ENCODE data around the gene DCUN1D1.
A peak's percentile ranks its signal among the peaks of the same experiment; 100 is the strongest.

DCUN1D1 gene

GRCh38 chr3:182936239-182936917 is 44.0 kb downstream of the DCUN1D1 start:
- Mint-ChIP-seq H3K27ac (no peak overlapping the region), H3K4me3 (no peak overlapping the region), H3K27me3 (no peaks in the 10 kb centered on the region), H3K36me3 (peaks cover 16% of the 10 kb centered on the region), H3K4me1 (peaks cover 10% of the 10 kb centered on the region), H3K9me3 (peaks cover 10% of the 10 kb centered on the region)
- CTCF ChIA-PET: interaction anchor here (1.2 to 1.6 kb wide), 2 partner anchors 12 to 27 kb away, joined by 4 to 6 read pairs; no protein-coding TSS in a partner anchor
- no peak for DNase-seq

- Mint-ChIP-seq H3K4me3 (no peak overlapping the region), H3K9me3 (peaks cover 10% of the 10 kb centered on the region), H3K27ac (no peak overlapping the region), H3K36me3 (peaks cover 19% of the 10 kb centered on the region), H3K4me1 (peaks cover 10% of the 10 kb centered on the region), H3K27me3 (no peaks in the 10 kb centered on the region)
- DNase-seq: no peak
- CTCF ChIA-PET: interaction anchor here (1.2 to 1.6 kb wide), 2 partner anchors 12 to 26 kb away, joined by 4 to 6 read pairs; no protein-coding TSS in a partner anchor
These were observed 44.5 kb downstream of the DCUN1D1 start for GRCh38 chr3:182935803-182936202.

- no peak for DNase-seq
- peaks cover 44% of the 10 kb centered on the region for H3K36me3 Mint-ChIP-seq
- H3K4me3 Mint-ChIP-seq: no peak overlapping the region
- H3K27ac Mint-ChIP-seq: no peak overlapping the region
- H3K4me1 Mint-ChIP-seq: peaks cover 7% of the 10 kb centered on the region
- CTCF ChIA-PET: no interaction called here
- H3K27me3 Mint-ChIP-seq: no peaks in the 10 kb centered on the region
- peaks cover 11% of the 10 kb centered on the region for H3K9me3 Mint-ChIP-seq
These were observed 54.4 kb downstream of the DCUN1D1 start for GRCh38 chr3:182925944-182926337.

GRCh38 chr3:182925330-182925943 is 54.9 kb downstream of the DCUN1D1 start:
- Mint-ChIP-seq H3K9me3 (peaks cover 11% of the 10 kb centered on the region), H3K36me3 (peaks cover 49% of the 10 kb centered on the region), H3K4me1 (peaks cover 7% of the 10 kb centered on the region), H3K27ac (no peak overlapping the region), H3K27me3 (no peaks in the 10 kb centered on the region), H3K4me3 (no peak overlapping the region)
- DNase-seq: no peak
- CTCF ChIA-PET: no interaction called here

- H3K9me3 Mint-ChIP-seq: peaks cover 7% of the 10 kb centered on the region
- no peak overlapping the region for H3K27ac Mint-ChIP-seq
- no peak overlapping the region for H3K4me3 Mint-ChIP-seq
- no peaks in the 10 kb centered on the region for H3K27me3 Mint-ChIP-seq
- no peaks in the 10 kb centered on the region for H3K4me1 Mint-ChIP-seq
- DNase-seq: no peak
- peaks cover 53% of the 10 kb centered on the region for H3K36me3 Mint-ChIP-seq
- CTCF ChIA-PET: interaction anchor here (1.1 kb wide), 1 partner anchor 10 kb away, joined by 3 read pairs; no protein-coding TSS in a partner anchor
These were observed 58.5 kb downstream of the DCUN1D1 start for GRCh38 chr3:182921665-182922355.

- Mint-ChIP-seq H3K27ac (no peak overlapping the region), H3K4me1 (peaks cover under 1% of the 10 kb centered on the region), H3K4me3 (no peak overlapping the region), H3K9me3 (no peaks in the 10 kb centered on the region), H3K27me3 (no peaks in the 10 kb centered on the region), H3K36me3 (peaks cover 51% of the 10 kb centered on the region)
- DNase-seq: no peak
- CTCF ChIA-PET: no interaction called here
These were observed 59.7 kb downstream of the DCUN1D1 start for GRCh38 chr3:182920515-182921084.

GRCh38 chr3:182919866-182920357 is 60.4 kb downstream of the DCUN1D1 start:
- no peaks in the 10 kb centered on the region for H3K27me3 Mint-ChIP-seq
- CTCF ChIA-PET: no interaction called here

GRCh38 chr3:182917134-182917533 is 63.2 kb downstream of the DCUN1D1 start:
- no peak overlapping the region for H3K27ac Mint-ChIP-seq
- peaks cover 33% of the 10 kb centered on the region for H3K4me1 Mint-ChIP-seq
- no peaks in the 10 kb centered on the region for H3K9me3 Mint-ChIP-seq
- CTCF ChIA-PET: interaction anchor here (1.6 kb wide), 1 partner anchor 9 kb away, joined by 3 read pairs; no protein-coding TSS in a partner anchor
- peaks cover 54% of the 10 kb centered on the region for H3K36me3 Mint-ChIP-seq
- no peaks in the 10 kb centered on the region for H3K27me3 Mint-ChIP-seq
- H3K4me3 Mint-ChIP-seq: no peak overlapping the region
- no peak for DNase-seq

More at GRCh38 chr3:182919866-182920357, 60.4 kb downstream of the DCUN1D1 start:
- Mint-ChIP-seq H3K4me3 (no peak overlapping the region), H3K36me3 (peaks cover 52% of the 10 kb centered on the region), H3K27ac (no peak overlapping the region), H3K9me3 (no peaks in the 10 kb centered on the region), H3K4me1 (peaks cover 7% of the 10 kb centered on the region)
- no peak for DNase-seq

- CTCF ChIA-PET: interaction anchor here (1.3 kb wide), 1 partner anchor 11 kb away, joined by 4 read pairs; no protein-coding TSS in a partner anchor
- Mint-ChIP-seq H3K36me3 (peaks cover 52% of the 10 kb centered on the region), H3K9me3 (no peaks in the 10 kb centered on the region), H3K27ac (peak overlapping the region; percentile 86), H3K4me1 (peaks cover 58% of the 10 kb centered on the region), H3K27me3 (no peaks in the 10 kb centered on the region), H3K4me3 (no peak overlapping the region)
- no peak for DNase-seq
These were observed 66.0 kb downstream of the DCUN1D1 start for GRCh38 chr3:182914341-182914740.

- CTCF ChIA-PET: no interaction called here
- DNase-seq: no peak
- peaks cover 61% of the 10 kb centered on the region for H3K4me1 Mint-ChIP-seq
- H3K36me3 Mint-ChIP-seq: peaks cover 53% of the 10 kb centered on the region
- H3K27ac Mint-ChIP-seq: peak overlapping the region; percentile 85
- peak overlapping the region; percentile 16 for H3K4me3 Mint-ChIP-seq
- H3K9me3 Mint-ChIP-seq: no peaks in the 10 kb centered on the region
- no peaks in the 10 kb centered on the region for H3K27me3 Mint-ChIP-seq
These were observed 66.4 kb downstream of the DCUN1D1 start for GRCh38 chr3:182913889-182914288.

- H3K9me3 Mint-ChIP-seq: no peaks in the 10 kb centered on the region
- CTCF ChIA-PET: interaction anchor here (0.7 to 1.3 kb wide), 3 partner anchors 9 to 249 kb away, joined by 3 read pairs; no protein-coding TSS in a partner anchor
- DNase-seq: no peak
- H3K4me1 Mint-ChIP-seq: peaks cover 61% of the 10 kb centered on the region
- no peak overlapping the region for H3K4me3 Mint-ChIP-seq
- H3K27me3 Mint-ChIP-seq: no peaks in the 10 kb centered on the region
- no peak overlapping the region for H3K27ac Mint-ChIP-seq
- peaks cover 50% of the 10 kb centered on the region for H3K36me3 Mint-ChIP-seq
These were observed 67.9 kb downstream of the DCUN1D1 start for GRCh38 chr3:182912474-182912873.

GRCh38 chr3:182911782-182912111 is 68.6 kb downstream of the DCUN1D1 start:
- DNase-seq: no peak
- H3K27me3 Mint-ChIP-seq: no peaks in the 10 kb centered on the region
- H3K4me1 Mint-ChIP-seq: peaks cover 61% of the 10 kb centered on the region
- no peak overlapping the region for H3K4me3 Mint-ChIP-seq
- CTCF ChIA-PET: interaction anchor here (0.6 to 2.6 kb wide), 4 partner anchors 10 to 1800 kb away, joined by 3 to 17 read pairs (median 5); no protein-coding TSS in a partner anchor
- peak overlapping the region; percentile 65 for H3K27ac Mint-ChIP-seq
- H3K9me3 Mint-ChIP-seq: no peaks in the 10 kb centered on the region
- peaks cover 43% of the 10 kb centered on the region for H3K36me3 Mint-ChIP-seq

GRCh38 chr3:182910936-182911781 is 69.2 kb downstream of the DCUN1D1 start:
- Mint-ChIP-seq H3K4me1 (peaks cover 61% of the 10 kb centered on the region), H3K9me3 (no peaks in the 10 kb centered on the region), H3K4me3 (no peak overlapping the region), H3K36me3 (peaks cover 45% of the 10 kb centered on the region), H3K27ac (peak overlapping the region; percentile 73), H3K27me3 (no peaks in the 10 kb centered on the region)
- no peak for DNase-seq
- CTCF ChIA-PET: interaction anchor here (0.6 to 2.6 kb wide), 4 partner anchors 11 to 1799 kb away, joined by 3 to 17 read pairs (median 5); no protein-coding TSS in a partner anchor

All from activated naive CD4-positive, alpha-beta T cell treated with anti-CD3 and anti-CD28 coated beads, Interleukin-2, amount 10 ng/mL, durations not matched to agents 7 days and 5 days (primary cell).